Keratinocyte (primary cell): Measurements from ENCODE around the gene CCDC27. TPM values are rescaled to one million over a fixed set of nuclear protein-coding genes. Genes with fewer than 3 reads are reported as not detected.

Source experiments
- DNase-seq: peaks from one replicate; pipeline ENCODE4 v3.0.0-alpha.2; 2011; ENCODE audit warnings: low read depth, missing footprints, low spot score
- FAIRE-seq: peaks from 2 replicates; lab custom pipeline; 2011; peaks lifted over from hg19 to GRCh38; lab: Jason Lieb, UNC
- H2AFZ ChIP-seq: 2 replicates; pipeline ENCODE4 v1.6.0; 2012; ENCODE audit warnings: low read length, control low read depth, inconsistent platforms; ENCODE audit not compliant: control insufficient read depth
- H3K27ac ChIP-seq: 2 replicates; pipeline ENCODE4 v1.5.1; 2011; ENCODE audit warnings: low read length; ENCODE audit not compliant: control insufficient read depth, insufficient read depth
- H3K27me3 ChIP-seq: 3 replicates; pipeline ENCODE4 v1.6.0; 2011; ENCODE audit warnings: low read length; ENCODE audit not compliant: control insufficient read depth, insufficient read depth; ENCODE audit errors: extremely low read depth
- H3K36me3 ChIP-seq, 2 experiments: 2 replicates in 1 of 2; 3 replicates in 1 of 2; pipeline ENCODE4 v1.5.1; 2011; ENCODE audit warnings: low read length in 2 of 2, mild to moderate bottlenecking in 1 of 2; ENCODE audit not compliant: control insufficient read depth in 2 of 2, insufficient read depth in 2 of 2; ENCODE audit errors: extremely low read depth in 1 of 2
- H3K4me1 ChIP-seq: 3 replicates; pipeline ENCODE4 v1.5.1; 2011; ENCODE audit warnings: low read length; ENCODE audit not compliant: control insufficient read depth, insufficient read depth; ENCODE audit errors: extremely low read depth
- H3K4me2 ChIP-seq: 3 replicates; pipeline ENCODE4 v1.6.0; 2011; ENCODE audit warnings: low read depth, low read length; ENCODE audit not compliant: control insufficient read depth, insufficient read depth; ENCODE audit errors: extremely low read depth
- H3K4me3 ChIP-seq, 3 experiments: fragments of 200-600 bp in 1 of 3; sonication (generic) in 1 of 3; 2 replicates in 2 of 3; 3 replicates in 1 of 3; pipeline ENCODE4 v1.5.1; 2011 to 2016; ENCODE audit warnings: low read length in 3 of 3, mild to moderate bottlenecking in 3 of 3, control low read depth in 2 of 3, inconsistent platforms in 1 of 3, low read depth in 1 of 3, mixed read lengths in 1 of 3, mixed run types in 1 of 3, moderate library complexity in 1 of 3; ENCODE audit not compliant: control insufficient read depth in 2 of 3, insufficient read depth in 2 of 3; ENCODE audit errors: extremely low read depth in 1 of 3
- H3K79me2 ChIP-seq: 2 replicates; pipeline ENCODE4 v1.6.0; 2012; ENCODE audit warnings: low read length; ENCODE audit not compliant: control insufficient read depth, insufficient read depth
- H3K9ac ChIP-seq: 3 replicates; pipeline ENCODE4 v1.6.0; 2011; ENCODE audit warnings: low read length; ENCODE audit not compliant: control insufficient read depth, insufficient read depth; ENCODE audit errors: extremely low read depth
- H3K9me1 ChIP-seq: 3 replicates; pipeline ENCODE4 v1.6.0; 2011; ENCODE audit warnings: low read length; ENCODE audit not compliant: control insufficient read depth, insufficient read depth; ENCODE audit errors: extremely low read depth
- H3K9me3 ChIP-seq: 2 replicates; pipeline ENCODE4 v1.5.1; 2012; ENCODE audit warnings: low read depth, low read length; ENCODE audit not compliant: control insufficient read depth
- H4K20me1 ChIP-seq: 3 replicates; pipeline ENCODE4 v1.6.0; 2011; ENCODE audit warnings: low read length; ENCODE audit not compliant: control insufficient read depth, insufficient read depth; ENCODE audit errors: extremely low read depth
- EZH2 ChIP-seq: IDR thresholded peaks from one replicate; pipeline ENCODE4 v1.6.1; 2012; ENCODE audit warnings: inconsistent platforms, mild to moderate bottlenecking, low read length, moderate library complexity
- dilution Hi-C: fragments of 300-500 bp; cut with MboI; formaldehyde crosslinking; loops from one replicate; pipeline ENCODE4 v1.7.0; 2020; ENCODE audit warnings: low sequenced_read_pairs; ENCODE audit not compliant: extremely low pct_ligation_motif_present
- polyA plus RNA-seq, 5 experiments: library from polyadenylated mRNA; depleted of rRNA in 3 of 5; stranded (reverse) in 3 of 5; stranded (forward) in 1 of 5; unstranded in 1 of 5; fragments of >200 nt; gene quantifications; 1 replicate in 1 of 5; 2 replicates in 3 of 5; 3 replicates in 1 of 5; pipeline versions ENCODE4 v1.2.1 to v1.2.3, GENCODE V29; 2011 to 2012; ENCODE audit warnings: missing spikeins in 2 of 5, low read depth in 1 of 5, low replicate concordance in 1 of 5
- TF ChIP-seq, protein P1 (sequence below), 3 experiments: IDR thresholded peaks in 1 of 3; conservative IDR thresholded peaks in 1 of 3; optimal IDR thresholded peaks in 1 of 3; 2 replicates in 2 of 3; 3 replicates in 1 of 3; pipeline versions ENCODE3 to v1.5.1; 2011; ENCODE audit warnings: low read length in 3 of 3, mild to moderate bottlenecking in 3 of 3, moderate library complexity in 2 of 3, control low read depth in 1 of 3, inconsistent platforms in 1 of 3; ENCODE audit not compliant: insufficient read depth in 2 of 3; ENCODE audit errors: extremely low read depth in 1 of 3

CCDC27 gene
- polyA plus RNA-seq, 1 donor (not counting 4 experiments of a cell fraction or from before 2014, with no cell fraction given) = not detected

DNA sequence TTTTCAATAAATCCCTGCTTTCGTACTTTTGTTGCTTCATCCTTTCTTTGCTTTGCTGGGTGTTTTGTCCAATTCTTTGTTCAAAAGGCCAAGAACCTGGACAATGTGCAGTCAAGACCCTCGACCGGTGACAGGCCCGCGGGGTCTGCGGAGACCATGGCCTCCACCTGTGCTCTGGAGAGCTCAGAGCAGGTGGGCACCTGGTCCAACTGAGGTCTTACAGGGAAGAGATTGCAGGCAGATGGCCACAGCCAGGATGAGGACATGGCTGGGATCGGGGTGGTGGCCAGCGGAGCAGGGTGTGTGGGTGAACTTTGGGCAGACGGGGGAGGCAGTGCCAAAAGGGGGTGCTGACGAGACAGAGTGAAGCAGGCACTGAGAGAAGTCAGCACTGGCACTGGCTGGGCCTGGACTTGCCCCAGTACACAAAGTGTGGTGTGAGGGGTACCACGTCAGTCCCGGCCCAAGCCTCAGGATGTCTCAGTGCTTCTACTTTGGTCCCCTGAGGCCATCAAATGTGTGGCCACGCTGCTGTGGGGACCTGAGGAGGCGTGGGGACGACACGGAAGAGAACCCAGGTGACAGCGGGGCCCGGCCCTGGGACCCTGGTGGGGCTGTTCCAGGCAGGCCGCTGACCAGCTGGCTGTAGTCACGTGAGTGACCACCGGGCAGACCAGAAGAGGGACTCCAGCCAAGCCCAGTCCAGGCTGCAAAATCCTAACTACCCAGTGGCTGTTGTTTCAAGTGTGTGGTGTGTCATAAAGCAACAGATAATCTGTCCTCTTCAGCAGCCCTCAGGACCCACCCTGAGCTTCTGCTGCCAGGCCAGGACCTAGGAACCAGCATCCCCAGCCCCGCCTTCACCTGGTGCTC, 10.4 kb upstream of the CCDC27 start:
- dilution Hi-C loops = no loop called here
- peaks cover 2% of the 10 kb centered on the region for H3K9me1 ChIP-seq
- H4K20me1 ChIP-seq = no peaks in the 10 kb centered on the region
- no peak overlapping the region for H3K27ac ChIP-seq
- no peak overlapping the region for H3K4me3 ChIP-seq
- FAIRE-seq (no peak), DNase-seq (no peak)
- H3K9me3 ChIP-seq = no peaks in the 10 kb centered on the region
- H3K9ac ChIP-seq = no peak overlapping the region
- no peak overlapping the region for H2AFZ ChIP-seq
- peaks cover 12 to 21% of the 10 kb centered on the region in 2 experiments for H3K36me3 ChIP-seq
- H3K4me2 ChIP-seq = no peak overlapping the region
- H3K79me2 ChIP-seq = no peaks in the 10 kb centered on the region
- peaks cover 12% of the 10 kb centered on the region for H3K4me1 ChIP-seq
- H3K27me3 ChIP-seq = no peaks in the 10 kb centered on the region
- no peak for TF ChIP-seq EZH2
- TF ChIP-seq, protein P1, sequence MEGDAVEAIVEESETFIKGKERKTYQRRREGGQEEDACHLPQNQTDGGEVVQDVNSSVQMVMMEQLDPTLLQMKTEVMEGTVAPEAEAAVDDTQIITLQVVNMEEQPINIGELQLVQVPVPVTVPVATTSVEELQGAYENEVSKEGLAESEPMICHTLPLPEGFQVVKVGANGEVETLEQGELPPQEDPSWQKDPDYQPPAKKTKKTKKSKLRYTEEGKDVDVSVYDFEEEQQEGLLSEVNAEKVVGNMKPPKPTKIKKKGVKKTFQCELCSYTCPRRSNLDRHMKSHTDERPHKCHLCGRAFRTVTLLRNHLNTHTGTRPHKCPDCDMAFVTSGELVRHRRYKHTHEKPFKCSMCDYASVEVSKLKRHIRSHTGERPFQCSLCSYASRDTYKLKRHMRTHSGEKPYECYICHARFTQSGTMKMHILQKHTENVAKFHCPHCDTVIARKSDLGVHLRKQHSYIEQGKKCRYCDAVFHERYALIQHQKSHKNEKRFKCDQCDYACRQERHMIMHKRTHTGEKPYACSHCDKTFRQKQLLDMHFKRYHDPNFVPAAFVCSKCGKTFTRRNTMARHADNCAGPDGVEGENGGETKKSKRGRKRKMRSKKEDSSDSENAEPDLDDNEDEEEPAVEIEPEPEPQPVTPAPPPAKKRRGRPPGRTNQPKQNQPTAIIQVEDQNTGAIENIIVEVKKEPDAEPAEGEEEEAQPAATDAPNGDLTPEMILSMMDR (optimal IDR thresholded peaks at IDR 0.05 in 1 of 3, IDR thresholded peaks at IDR 0.05 in 1 of 3, conservative IDR thresholded peaks at IDR 0.05 in 1 of 3; ENCODE audit: extremely low read depth in 1 of 3, insufficient read depth in 2 of 3, low read length in 3 of 3) = no peak

DNA sequence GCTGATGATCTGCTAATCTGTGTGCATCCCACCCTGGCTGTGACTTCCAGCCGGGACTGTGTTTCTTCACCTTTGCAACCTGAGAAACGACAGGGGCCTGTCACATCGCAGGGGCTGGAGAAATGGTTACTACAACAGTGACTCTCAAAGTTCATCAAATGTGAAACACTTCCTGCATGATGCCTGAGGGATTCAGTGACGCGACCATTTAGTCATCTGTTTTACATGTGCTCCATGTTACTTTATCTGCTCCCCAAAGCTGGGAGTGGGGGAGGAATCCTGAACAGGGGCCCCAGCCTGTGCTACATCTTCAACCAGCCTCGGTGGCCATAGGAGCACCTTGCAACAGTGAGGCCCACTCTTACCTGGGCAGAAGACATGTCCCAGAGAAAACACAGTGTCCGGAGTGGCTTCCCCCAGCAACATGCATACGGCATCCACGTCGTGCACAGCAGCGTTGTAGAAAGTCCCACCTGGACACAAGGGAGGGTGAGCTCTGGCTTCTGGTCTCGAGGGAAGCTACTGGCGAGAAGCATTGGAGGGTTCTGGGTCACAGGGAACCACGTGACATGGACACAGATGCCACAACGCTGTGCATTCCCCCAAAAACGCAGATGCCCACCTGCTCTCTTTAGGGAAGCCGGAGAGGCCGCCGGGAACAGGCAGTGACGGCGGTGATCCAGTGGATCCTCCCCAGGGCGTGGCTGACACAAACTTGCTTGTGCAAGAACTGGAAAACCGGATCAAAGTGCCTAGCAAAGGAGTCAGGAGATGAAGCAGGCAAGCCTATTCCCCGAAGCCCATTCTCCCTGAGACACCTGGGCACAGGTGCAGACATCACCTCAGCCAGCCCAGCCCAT, 9.6 kb upstream of the CCDC27 start:
- dilution Hi-C loops = no loop called here
- DNase-seq (no peak), FAIRE-seq (no peak)

More for the DNA sequence above, 9.6 kb upstream of the CCDC27 start:
- Histone ChIP-seq H3K79me2 (no peaks in the 10 kb centered on the region), H3K4me2 (no peak overlapping the region), H3K27ac (no peak overlapping the region), H3K4me3 (no peak overlapping the region), H4K20me1 (no peaks in the 10 kb centered on the region), H3K9me1 (peaks cover 2% of the 10 kb centered on the region), H3K27me3 (no peaks in the 10 kb centered on the region), H3K4me1 (peaks cover 13% of the 10 kb centered on the region), H3K9me3 (no peaks in the 10 kb centered on the region), H3K36me3 (peaks cover 12 to 21% of the 10 kb centered on the region in 2 experiments), H3K9ac (no peak overlapping the region), H2AFZ (no peak overlapping the region)
- TF ChIP-seq, protein P1 (optimal IDR thresholded peaks at IDR 0.05 in 1 of 3, IDR thresholded peaks at IDR 0.05 in 1 of 3, conservative IDR thresholded peaks at IDR 0.05 in 1 of 3; ENCODE audit: extremely low read depth in 1 of 3, insufficient read depth in 2 of 3, low read length in 3 of 3) = no peak
- no peak for TF ChIP-seq EZH2
